Measurements from ENCODE around the gene KNDC1.

KNDC1 gene

GRCh38 chr10:133198621-133199487, 38.8 kb downstream of the KNDC1 start:
- TF ChIP-seq SIN3A (IDR thresholded peaks at IDR 0.05; ENCODE audit: borderline replicate concordance, insufficient read depth, low read length) (no peak), TAF1 (IDR thresholded peaks at IDR 0.05; ENCODE audit: borderline replicate concordance, insufficient read depth, low read length) (no peak), FOXP2 (optimal IDR thresholded peaks at IDR 0.05; ENCODE audit: borderline replicate concordance, extremely low read depth, extremely low read length, insufficient read depth) (no peak), POLR2AphosphoS5 (IDR thresholded peaks at IDR 0.05; ENCODE audit: low read depth, low read length) (no peak), REST (IDR thresholded peaks at IDR 0.05; ENCODE audit: insufficient read depth in 1 of 2, low read depth in 2 of 2, low read length in 2 of 2) (no peak)

GRCh38 chr10:133199488-133199885, 39.5 kb downstream of the KNDC1 start:
- TF ChIP-seq SIN3A (IDR thresholded peaks at IDR 0.05; ENCODE audit: borderline replicate concordance, insufficient read depth, low read length) (no peak), POLR2AphosphoS5 (IDR thresholded peaks at IDR 0.05; ENCODE audit: low read depth, low read length) (no peak), REST (IDR thresholded peaks at IDR 0.05; ENCODE audit: insufficient read depth in 1 of 2, low read depth in 2 of 2, low read length in 2 of 2) (no peak), FOXP2 (optimal IDR thresholded peaks at IDR 0.05; ENCODE audit: borderline replicate concordance, extremely low read depth, extremely low read length, insufficient read depth) (no peak), TAF1 (IDR thresholded peaks at IDR 0.05; ENCODE audit: borderline replicate concordance, insufficient read depth, low read length) (no peak)

GRCh38 chr10:133199992-133200611, 40.1 kb downstream of the KNDC1 start:
- TF ChIP-seq SIN3A (IDR thresholded peaks at IDR 0.05; ENCODE audit: borderline replicate concordance, insufficient read depth, low read length) (no peak), POLR2AphosphoS5 (IDR thresholded peaks at IDR 0.05; ENCODE audit: low read depth, low read length) (no peak), REST (IDR thresholded peaks at IDR 0.05; ENCODE audit: insufficient read depth in 1 of 2, low read depth in 2 of 2, low read length in 2 of 2) (no peak), TAF1 (IDR thresholded peaks at IDR 0.05; ENCODE audit: borderline replicate concordance, insufficient read depth, low read length) (no peak), FOXP2 (optimal IDR thresholded peaks at IDR 0.05; ENCODE audit: borderline replicate concordance, extremely low read depth, extremely low read length, insufficient read depth) (no peak)

GRCh38 chr10:133200621-133201031, 40.6 kb downstream of the KNDC1 start:
- TF ChIP-seq POLR2AphosphoS5 (IDR thresholded peaks at IDR 0.05; ENCODE audit: low read depth, low read length) (no peak), FOXP2 (optimal IDR thresholded peaks at IDR 0.05; ENCODE audit: borderline replicate concordance, extremely low read depth, extremely low read length, insufficient read depth) (no peak), REST (IDR thresholded peaks at IDR 0.05; ENCODE audit: insufficient read depth in 1 of 2, low read depth in 2 of 2, low read length in 2 of 2) (no peak), TAF1 (IDR thresholded peaks at IDR 0.05; ENCODE audit: borderline replicate concordance, insufficient read depth, low read length) (no peak), SIN3A (IDR thresholded peaks at IDR 0.05; ENCODE audit: borderline replicate concordance, insufficient read depth, low read length) (no peak)
